ENCODE results near the gene PODXL2. TPM values are rescaled to one million over a fixed set of nuclear protein-coding genes. Genes with fewer than 3 reads are reported as not detected.

The PODXL2 gene
- total and polyA plus RNA-seq, 2 of the 8 experiments (the other 6 are each of a cell fraction or from before 2014, with no cell fraction given) = 27.6 to 31.6 TPM

DNA sequence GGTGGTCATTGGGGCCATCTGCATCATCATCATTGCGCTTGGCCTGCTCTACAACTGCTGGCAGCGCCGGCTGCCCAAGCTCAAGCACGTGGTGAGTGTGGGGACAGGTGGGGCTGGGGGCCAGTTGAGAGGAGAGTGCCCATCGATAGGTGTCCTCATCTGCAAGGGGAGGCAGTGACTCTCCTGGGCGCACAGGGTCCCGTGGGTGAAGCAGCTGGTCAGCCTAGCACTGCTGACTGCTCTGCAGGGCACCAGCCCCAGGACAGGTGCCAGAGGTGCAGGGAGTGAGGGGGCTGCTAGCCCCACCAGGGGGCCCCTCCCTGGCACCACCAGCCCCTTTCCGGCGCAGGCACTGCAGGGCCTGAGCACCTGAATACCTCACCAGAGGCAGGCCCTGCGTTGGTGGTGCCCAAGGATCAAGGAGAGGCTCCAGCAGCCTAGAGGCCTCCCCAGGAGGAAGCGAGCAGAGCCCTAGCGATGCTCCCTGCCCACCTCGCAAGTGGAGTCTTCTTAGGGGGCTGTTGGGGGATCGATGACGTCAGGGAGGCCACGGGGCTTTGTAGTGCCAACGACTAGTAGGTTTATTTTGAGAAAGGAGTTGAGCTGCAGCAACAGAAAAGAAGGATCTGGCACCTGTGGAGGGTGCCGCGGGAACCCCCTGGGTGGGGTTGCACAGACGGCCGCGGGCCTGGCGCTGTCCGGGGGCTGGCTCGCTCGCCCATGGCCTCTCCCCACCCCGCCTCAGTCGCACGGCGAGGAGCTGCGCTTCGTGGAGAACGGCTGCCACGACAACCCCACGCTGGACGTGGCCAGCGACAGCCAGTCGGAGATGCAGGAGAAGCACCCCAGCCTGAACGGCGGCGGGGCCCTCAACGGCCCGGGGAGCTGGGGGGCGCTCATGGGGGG is 42.8 kb downstream of the PODXL2 start:
- peak overlapping the region; percentile 89; the same call in 1 of the 2 replicates for H4K8ac ChIP-seq (ENCODE audit: extremely low read depth, insufficient read depth, low read length)
- H2BK12ac ChIP-seq (ENCODE audit: low read depth, low read length) = no peak overlapping the region
- H4K5ac ChIP-seq (ENCODE audit: insufficient read length, low read depth, low read length) = peak overlapping the region; percentile 23
- peak overlapping the region; percentile 65 for H4K91ac ChIP-seq (replicated peaks; ENCODE audit: insufficient read length, low read length)
- FAIRE-seq (no peak), DNase-seq (ENCODE audit: low read depth in 1 of 2, low spot score in 2 of 2) (peak in 1 of 2 experiments; percentile 59)
- no peaks in the 10 kb centered on the region for H3K79me2 ChIP-seq (ENCODE audit: control insufficient read depth in 1 of 2, insufficient read depth in 2 of 2, low read length in 2 of 2)
- peak overlapping the region; percentile 15; the same call in 1 of the 2 replicates for H2AFZ ChIP-seq (ENCODE audit: low read length)
- peak overlapping the region; percentile 60; the same call in 1 of the 2 replicates for H2BK5ac ChIP-seq (ENCODE audit: low read depth, low read length)
- H2BK15ac ChIP-seq (ENCODE audit: low read length) = no peak overlapping the region
- TF ChIP-seq RFX5 (IDR thresholded peaks at IDR 0.05; ENCODE audit: borderline replicate concordance, low read depth, low read length) (no peak), GABPA (IDR thresholded peaks at IDR 0.05; ENCODE audit: borderline replicate concordance, insufficient read depth, low read length) (0 out of 2 replicates have a peak, but pooled peaks have one; percentile 6)
- H3K14ac ChIP-seq (ENCODE audit: insufficient read length) = no peak overlapping the region
- H3K9me3 ChIP-seq (ENCODE audit: insufficient read depth in 2 of 2, low read depth in 1 of 2, low read length in 1 of 2) = no peaks in the 10 kb centered on the region
- H3K56ac ChIP-seq (replicated peaks; ENCODE audit: insufficient read length, low read depth, low read length) = no peak overlapping the region
- H3K4me1 ChIP-seq (replicated peaks in 1 of 4; ENCODE audit: control insufficient read depth in 3 of 4, insufficient read depth in 4 of 4, low read length in 3 of 4) = peaks cover 0 to 14% (median 10%) of the 10 kb centered on the region in 4 experiments; a peak in 6 of 7 replicates
- H3K23me2 ChIP-seq (ENCODE audit: low read depth, low read length) = peaks cover 12% of the 10 kb centered on the region; the same call in 1 of the 2 replicates
- peak overlapping the region; percentile 52; the same call in 1 of the 2 replicates for H3K27ac ChIP-seq (ENCODE audit: low read depth, low read length)
- H2BK20ac ChIP-seq (ENCODE audit: low read length) = no peak overlapping the region
- H2BK120ac ChIP-seq (replicated peaks; ENCODE audit: low read depth, low read length) = no peak overlapping the region
- H4K20me1 ChIP-seq (replicated peaks in 1 of 2; ENCODE audit: control insufficient read depth in 1 of 2, insufficient read depth in 2 of 2, low read length in 2 of 2) = no peaks in the 10 kb centered on the region
- H3K9ac ChIP-seq (replicated peaks in 1 of 4; ENCODE audit: extremely low read depth in 1 of 4, low read depth in 3 of 4, low read length in 3 of 4) = peak overlapping the region in 2 of 4 experiments; percentile 54 to 70; a peak in 2 of 7 replicates
- no peak overlapping the region for H3K4ac ChIP-seq (replicated peaks; ENCODE audit: insufficient read length, low read depth, low read length)
- no peaks in the 10 kb centered on the region for H3K36me3 ChIP-seq (ENCODE audit: control insufficient read depth in 2 of 4, insufficient read depth in 4 of 4, low read length in 3 of 4)
- H3K18ac ChIP-seq (ENCODE audit: extremely low read depth, low read length) = peak overlapping the region; percentile 95
- no peaks in the 10 kb centered on the region; a peak in 2 of 7 replicates for H3K27me3 ChIP-seq (replicated peaks in 1 of 4; ENCODE audit: control insufficient read depth in 3 of 4, extremely low read depth in 1 of 4, insufficient read depth in 3 of 4, low read length in 3 of 4)
- no peak overlapping the region for H2AK5ac ChIP-seq (ENCODE audit: low read depth, low read length)
- CTCF ChIA-PET (ENCODE audit: partially characterized antibody) = interaction anchor here (0.7 to 3.5 kb wide), 11 partner anchors 8 to 160 kb away, joined by 3 to 17 read pairs (median 4); no protein-coding TSS in a partner anchor
- POLR2A ChIA-PET (ENCODE audit: partially characterized antibody) = interaction anchor here (1.2 to 1.4 kb wide), 2 partner anchors 65 to 74 kb away, joined by 3 to 5 read pairs; no protein-coding TSS in a partner anchor
- H3K79me1 ChIP-seq (ENCODE audit: low read depth, low read length) = no peaks in the 10 kb centered on the region
- 73% methylated on average over 19 of the region's 44 CpGs; no CpG with 5 or more reads in 1 of the 2 experiments for WGBS, 2 experiments (ENCODE audit: extremely low coverage in 1 of 2, insufficient coverage in 1 of 2, insufficient read length in 1 of 2, insufficient replicate concordance in 2 of 2, low coverage in 1 of 2, low lambda C conversion rate in 2 of 2, missing lambda C conversion rate in 1 of 2)
- peak overlapping the region; percentile 50 to 98 (median 71) for H3K4me3 ChIP-seq (ENCODE audit: extremely low read depth in 1 of 4, insufficient read depth in 2 of 4, low read depth in 3 of 4, low read length in 4 of 4)
- peak overlapping the region; percentile 81 to 87 for H3K4me2 ChIP-seq (ENCODE audit: insufficient read depth in 1 of 2, low read depth in 2 of 2, low read length in 2 of 2)
- H3K23ac ChIP-seq (ENCODE audit: insufficient read length) = no peak overlapping the region

Measured in H1 (cell line).